Measurements from ENCODE around the gene CES3.

Gene CES3

GRCh38 chr16:66996983-66997358 is 35.9 kb downstream of the CES3 start:
- no peak overlapping the region for H3K4me2 ChIP-seq (ENCODE audit: low read length)
- H3K4me1 ChIP-seq (ENCODE audit: control insufficient read depth, insufficient read depth, low read length) = peaks cover 31% of the 10 kb centered on the region
- H3K4me3 ChIP-seq (ENCODE audit: low read length) = no peak overlapping the region
- no peaks in the 10 kb centered on the region for H3K27me3 ChIP-seq (ENCODE audit: control insufficient read depth, insufficient read depth, low read length)
- no peaks in the 10 kb centered on the region for H3K9me3 ChIP-seq (replicated peaks; ENCODE audit: low read length)
- no peak overlapping the region for H3K9ac ChIP-seq (ENCODE audit: low read depth, low read length)
- H3K36me3 ChIP-seq (ENCODE audit: insufficient read depth, low read length) = no peaks in the 10 kb centered on the region

- H3K4me1 ChIP-seq (ENCODE audit: control insufficient read depth, insufficient read depth, low read length) = peaks cover 31% of the 10 kb centered on the region
- peak overlapping the region; percentile 85 for H3K4me2 ChIP-seq (ENCODE audit: low read length)
- H3K36me3 ChIP-seq (ENCODE audit: insufficient read depth, low read length) = no peaks in the 10 kb centered on the region
- no peaks in the 10 kb centered on the region for H3K9me3 ChIP-seq (replicated peaks; ENCODE audit: low read length)
- H3K27me3 ChIP-seq (ENCODE audit: control insufficient read depth, insufficient read depth, low read length) = no peaks in the 10 kb centered on the region
- no peak overlapping the region for H3K9ac ChIP-seq (ENCODE audit: low read depth, low read length)
- peak overlapping the region; percentile 67 for H3K4me3 ChIP-seq (ENCODE audit: low read length)
Measured at GRCh38 chr16:67000384-67001351, 39.6 kb downstream of the CES3 start.

GRCh38 chr16:67001726-67002125 is 40.7 kb downstream of the CES3 start:
- H3K9me3 ChIP-seq (replicated peaks; ENCODE audit: low read length) = no peaks in the 10 kb centered on the region
- H3K9ac ChIP-seq (ENCODE audit: low read depth, low read length) = no peak overlapping the region
- no peaks in the 10 kb centered on the region for H3K36me3 ChIP-seq (ENCODE audit: insufficient read depth, low read length)
- no peak overlapping the region for H3K4me3 ChIP-seq (ENCODE audit: low read length)
- H3K27me3 ChIP-seq (ENCODE audit: control insufficient read depth, insufficient read depth, low read length) = no peaks in the 10 kb centered on the region
- peaks cover 23% of the 10 kb centered on the region for H3K4me1 ChIP-seq (ENCODE audit: control insufficient read depth, insufficient read depth, low read length)
- peak overlapping the region; percentile 77 for H3K4me2 ChIP-seq (ENCODE audit: low read length)

GRCh38 chr16:67006930-67007658 is 46.0 kb downstream of the CES3 start:
- H3K4me3 ChIP-seq (ENCODE audit: low read length) = no peak overlapping the region
- peaks cover 5% of the 10 kb centered on the region for H3K4me1 ChIP-seq (ENCODE audit: control insufficient read depth, insufficient read depth, low read length)
- no peaks in the 10 kb centered on the region for H3K36me3 ChIP-seq (ENCODE audit: insufficient read depth, low read length)
- no peaks in the 10 kb centered on the region for H3K9me3 ChIP-seq (replicated peaks; ENCODE audit: low read length)
- no peaks in the 10 kb centered on the region for H3K27me3 ChIP-seq (ENCODE audit: control insufficient read depth, insufficient read depth, low read length)
- H3K4me2 ChIP-seq (ENCODE audit: low read length) = no peak overlapping the region
- H3K9ac ChIP-seq (ENCODE audit: low read depth, low read length) = no peak overlapping the region

GRCh38 chr16:67009158-67009557 is 48.1 kb downstream of the CES3 start:
- no peak overlapping the region for H3K4me3 ChIP-seq (ENCODE audit: low read length)
- H3K9ac ChIP-seq (ENCODE audit: low read depth, low read length) = no peak overlapping the region
- no peak overlapping the region for H3K4me2 ChIP-seq (ENCODE audit: low read length)
- no peaks in the 10 kb centered on the region for H3K36me3 ChIP-seq (ENCODE audit: insufficient read depth, low read length)
- peaks cover 18% of the 10 kb centered on the region for H3K4me1 ChIP-seq (ENCODE audit: control insufficient read depth, insufficient read depth, low read length)
- H3K27me3 ChIP-seq (ENCODE audit: control insufficient read depth, insufficient read depth, low read length) = no peaks in the 10 kb centered on the region
- H3K9me3 ChIP-seq (replicated peaks; ENCODE audit: low read length) = no peaks in the 10 kb centered on the region

GRCh38 chr16:67011274-67011673 is 50.2 kb downstream of the CES3 start:
- no peaks in the 10 kb centered on the region for H3K36me3 ChIP-seq (ENCODE audit: insufficient read depth, low read length)
- no peak overlapping the region for H3K4me2 ChIP-seq (ENCODE audit: low read length)
- peaks cover 22% of the 10 kb centered on the region for H3K4me1 ChIP-seq (ENCODE audit: control insufficient read depth, insufficient read depth, low read length)
- H3K27me3 ChIP-seq (ENCODE audit: control insufficient read depth, insufficient read depth, low read length) = no peaks in the 10 kb centered on the region
- no peaks in the 10 kb centered on the region for H3K9me3 ChIP-seq (replicated peaks; ENCODE audit: low read length)
- no peak overlapping the region for H3K4me3 ChIP-seq (ENCODE audit: low read length)
- no peak overlapping the region for H3K9ac ChIP-seq (ENCODE audit: low read depth, low read length)

GRCh38 chr16:67013233-67013822 is 52.3 kb downstream of the CES3 start:
- no peaks in the 10 kb centered on the region for H3K36me3 ChIP-seq (ENCODE audit: insufficient read depth, low read length)
- H3K27me3 ChIP-seq (ENCODE audit: control insufficient read depth, insufficient read depth, low read length) = no peaks in the 10 kb centered on the region
- peaks cover 17% of the 10 kb centered on the region for H3K4me1 ChIP-seq (ENCODE audit: control insufficient read depth, insufficient read depth, low read length)
- H3K9ac ChIP-seq (ENCODE audit: low read depth, low read length) = peak overlapping the region; percentile 63
- peak overlapping the region; percentile 72 for H3K4me3 ChIP-seq (ENCODE audit: low read length)
- H3K9me3 ChIP-seq (replicated peaks; ENCODE audit: low read length) = no peaks in the 10 kb centered on the region
- peak overlapping the region; percentile 83 for H3K4me2 ChIP-seq (ENCODE audit: low read length)

GRCh38 chr16:67013823-67014633 is 53.0 kb downstream of the CES3 start:
- H3K4me3 ChIP-seq (ENCODE audit: low read length) = peak overlapping the region; percentile 72
- H3K27me3 ChIP-seq (ENCODE audit: control insufficient read depth, insufficient read depth, low read length) = no peaks in the 10 kb centered on the region
- no peaks in the 10 kb centered on the region for H3K36me3 ChIP-seq (ENCODE audit: insufficient read depth, low read length)
- H3K4me2 ChIP-seq (ENCODE audit: low read length) = peak overlapping the region; percentile 83
- H3K4me1 ChIP-seq (ENCODE audit: control insufficient read depth, insufficient read depth, low read length) = peaks cover 17% of the 10 kb centered on the region
- peak overlapping the region; percentile 63 for H3K9ac ChIP-seq (ENCODE audit: low read depth, low read length)
- no peaks in the 10 kb centered on the region for H3K9me3 ChIP-seq (replicated peaks; ENCODE audit: low read length)

GRCh38 chr16:67014634-67015312 is 53.7 kb downstream of the CES3 start:
- no peaks in the 10 kb centered on the region for H3K9me3 ChIP-seq (replicated peaks; ENCODE audit: low read length)
- H3K4me1 ChIP-seq (ENCODE audit: control insufficient read depth, insufficient read depth, low read length) = peaks cover 17% of the 10 kb centered on the region
- H3K9ac ChIP-seq (ENCODE audit: low read depth, low read length) = peak overlapping the region; percentile 63
- H3K4me2 ChIP-seq (ENCODE audit: low read length) = peak overlapping the region; percentile 83
- H3K27me3 ChIP-seq (ENCODE audit: control insufficient read depth, insufficient read depth, low read length) = no peaks in the 10 kb centered on the region
- H3K4me3 ChIP-seq (ENCODE audit: low read length) = peak overlapping the region; percentile 72
- no peaks in the 10 kb centered on the region for H3K36me3 ChIP-seq (ENCODE audit: insufficient read depth, low read length)

- Histone ChIP-seq H3K9ac (ENCODE audit: low read depth, low read length) (no peak overlapping the region), H3K4me3 (ENCODE audit: low read length) (no peak overlapping the region), H3K4me2 (ENCODE audit: low read length) (no peak overlapping the region), H3K9me3 (replicated peaks; ENCODE audit: low read length) (no peaks in the 10 kb centered on the region), H3K36me3 (ENCODE audit: insufficient read depth, low read length) (no peaks in the 10 kb centered on the region), H3K27me3 (ENCODE audit: control insufficient read depth, insufficient read depth, low read length) (no peaks in the 10 kb centered on the region), H3K4me1 (ENCODE audit: control insufficient read depth, insufficient read depth, low read length) (peaks cover 17% of the 10 kb centered on the region)
Measured at GRCh38 chr16:67015313-67015731, 54.3 kb downstream of the CES3 start.
